NB4 (cell line): ENCODE data around the gene TUBGCP2.

Source experiments
- DNase-seq: peaks from one replicate; pipeline ENCODE4 v3.0.0; 2010; ENCODE audit warnings: low read depth
- H3K4me3 ChIP-seq: one replicate; pipeline ENCODE4 v1.5.1; 2011; ENCODE audit warnings: mild to moderate bottlenecking, low read depth, low read length, moderate library complexity
- MAX ChIP-seq: IDR thresholded peaks from 2 replicates; pipeline ENCODE4 v1.6.1; 2011; ENCODE audit warnings: low read depth, low read length
- MYC ChIP-seq: IDR thresholded peaks from 2 replicates; pipeline ENCODE4 v1.6.1; 2011; ENCODE audit warnings: low read depth, low read length
- POLR2A ChIP-seq: IDR thresholded peaks from 2 replicates; pipeline ENCODE4 v1.6.1; 2011; ENCODE audit warnings: mild to moderate bottlenecking; ENCODE audit not compliant: insufficient read length; ENCODE audit errors: extremely low read depth
- TF ChIP-seq, protein P1 (sequence below): IDR thresholded peaks from one replicate; pipeline ENCODE4 v1.5.1; 2012; ENCODE audit warnings: low read depth, low read length

TUBGCP2 gene

DNA sequence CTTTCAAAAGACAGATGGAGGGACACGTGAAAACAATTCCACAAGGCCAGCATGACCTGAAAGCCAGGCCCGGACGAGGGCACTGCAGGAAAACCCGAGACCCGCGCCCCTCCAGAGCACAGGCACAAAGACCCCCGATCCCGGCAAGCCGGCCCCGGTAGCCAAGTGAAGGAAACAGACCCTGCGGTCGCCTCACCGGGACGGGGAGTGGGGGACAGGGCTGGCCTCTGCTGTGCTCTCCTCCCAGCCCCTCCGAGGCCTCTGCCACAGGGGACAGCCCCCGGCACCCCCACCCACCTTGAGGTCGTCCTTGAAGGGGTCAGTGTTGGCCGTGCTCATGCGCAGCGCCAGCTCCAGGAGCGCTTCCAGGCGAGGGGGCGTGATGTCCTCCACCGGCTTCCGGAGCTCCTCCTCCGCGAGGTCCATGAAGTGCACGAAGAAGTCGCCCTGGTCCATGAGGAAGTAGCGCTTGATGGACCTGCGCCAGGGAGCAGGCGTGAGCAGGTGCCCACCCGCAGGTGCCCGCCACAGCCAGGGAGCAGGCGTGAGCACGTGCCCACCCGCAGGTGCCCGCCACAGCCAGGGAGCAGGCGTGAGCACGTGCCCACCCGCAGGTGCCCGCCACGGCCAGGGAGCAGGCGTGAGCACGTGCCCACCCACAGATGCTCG lies 20.7 kb downstream of the TUBGCP2 start:
- TF ChIP-seq, protein P1, sequence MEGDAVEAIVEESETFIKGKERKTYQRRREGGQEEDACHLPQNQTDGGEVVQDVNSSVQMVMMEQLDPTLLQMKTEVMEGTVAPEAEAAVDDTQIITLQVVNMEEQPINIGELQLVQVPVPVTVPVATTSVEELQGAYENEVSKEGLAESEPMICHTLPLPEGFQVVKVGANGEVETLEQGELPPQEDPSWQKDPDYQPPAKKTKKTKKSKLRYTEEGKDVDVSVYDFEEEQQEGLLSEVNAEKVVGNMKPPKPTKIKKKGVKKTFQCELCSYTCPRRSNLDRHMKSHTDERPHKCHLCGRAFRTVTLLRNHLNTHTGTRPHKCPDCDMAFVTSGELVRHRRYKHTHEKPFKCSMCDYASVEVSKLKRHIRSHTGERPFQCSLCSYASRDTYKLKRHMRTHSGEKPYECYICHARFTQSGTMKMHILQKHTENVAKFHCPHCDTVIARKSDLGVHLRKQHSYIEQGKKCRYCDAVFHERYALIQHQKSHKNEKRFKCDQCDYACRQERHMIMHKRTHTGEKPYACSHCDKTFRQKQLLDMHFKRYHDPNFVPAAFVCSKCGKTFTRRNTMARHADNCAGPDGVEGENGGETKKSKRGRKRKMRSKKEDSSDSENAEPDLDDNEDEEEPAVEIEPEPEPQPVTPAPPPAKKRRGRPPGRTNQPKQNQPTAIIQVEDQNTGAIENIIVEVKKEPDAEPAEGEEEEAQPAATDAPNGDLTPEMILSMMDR, result no peak
- no peak for TF ChIP-seq MAX
- no peak for TF ChIP-seq MYC
- no peak for TF ChIP-seq POLR2A
- H3K4me3 ChIP-seq, result no peak overlapping the region
- no peak for DNase-seq

DNA sequence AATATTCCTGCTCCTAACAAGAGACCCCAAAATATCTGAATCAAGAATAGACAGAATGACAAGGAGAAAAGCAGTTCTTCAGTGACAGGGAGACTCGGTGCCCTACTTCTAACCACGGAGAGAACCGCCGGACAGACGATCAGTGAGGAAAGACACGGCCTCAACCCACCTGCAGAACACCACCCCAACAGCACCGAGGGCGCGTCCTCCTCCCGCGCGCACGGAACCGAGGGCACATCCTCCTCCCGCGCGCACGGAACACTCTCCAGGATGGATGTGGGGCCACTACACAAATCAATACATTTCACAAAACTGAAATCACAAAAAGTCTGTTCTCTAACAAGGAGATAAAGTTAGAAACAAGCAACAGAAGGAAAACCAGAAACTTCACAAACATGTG lies 22.3 kb downstream of the TUBGCP2 start:
- no peak for DNase-seq
- TF ChIP-seq, protein P1, result no peak
- no peak for TF ChIP-seq POLR2A
- no peak for TF ChIP-seq MAX
- TF ChIP-seq MYC, result no peak
- no peak overlapping the region for H3K4me3 ChIP-seq

DNA sequence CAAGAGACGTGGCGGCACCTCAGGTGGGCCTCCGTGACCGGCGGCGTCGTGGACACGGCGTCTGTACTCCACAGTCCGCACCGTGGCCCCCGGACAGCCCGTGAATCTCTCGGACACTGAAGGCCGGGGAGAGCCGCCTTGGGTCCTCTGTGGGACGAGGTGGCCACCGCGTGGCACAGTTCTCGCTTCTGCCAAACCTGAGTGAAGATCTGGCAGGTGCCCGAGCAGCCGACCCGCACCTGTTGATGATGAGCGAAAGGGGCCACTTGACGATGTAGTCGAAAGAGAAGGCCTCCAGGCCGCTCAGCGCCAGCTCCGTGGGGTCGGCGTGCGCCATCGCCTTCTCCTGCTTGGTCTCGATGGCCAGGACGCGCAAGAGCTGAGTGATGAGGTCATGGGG lies 23.5 kb downstream of the TUBGCP2 start:
- TF ChIP-seq MAX, result no peak
- TF ChIP-seq, protein P1, result no peak
- no peak for TF ChIP-seq MYC
- TF ChIP-seq POLR2A, result no peak
- no peak overlapping the region for H3K4me3 ChIP-seq
- no peak for DNase-seq

- DNase-seq, result no peak
- H3K4me3 ChIP-seq, result no peak overlapping the region
- no peak for TF ChIP-seq POLR2A
- TF ChIP-seq, protein P1, result no peak
- no peak for TF ChIP-seq MYC
Measured at GRCh38 chr10:133283931-133284330, 24.7 kb downstream of the TUBGCP2 start.

DNA sequence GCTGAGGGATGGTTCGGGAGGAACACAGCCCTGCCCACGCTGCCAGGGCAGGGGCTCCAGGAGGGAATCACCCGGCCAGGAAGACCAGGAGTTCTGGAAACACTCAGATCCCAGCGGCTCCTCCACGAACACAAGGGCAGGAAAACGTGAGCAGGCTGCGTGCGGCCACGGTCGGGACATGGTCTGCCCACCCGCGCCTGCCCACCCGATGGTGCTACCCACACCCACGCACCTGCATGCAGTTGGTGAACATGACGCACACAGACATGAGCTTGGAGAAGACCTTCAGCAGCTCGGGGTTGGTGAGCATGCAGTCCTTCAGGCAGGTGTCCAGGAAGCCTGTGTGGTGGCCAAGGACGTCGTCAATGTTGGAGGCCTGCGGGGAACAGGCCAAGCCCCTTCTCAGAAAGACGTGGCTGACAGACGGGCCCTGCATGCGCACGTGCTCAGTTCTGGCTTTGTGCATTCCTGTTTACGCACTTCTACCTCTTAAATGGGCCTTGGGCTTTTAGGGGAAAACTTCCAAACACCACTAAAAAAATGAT lies 25.8 kb downstream of the TUBGCP2 start:
- no peak for TF ChIP-seq POLR2A
- TF ChIP-seq, protein P1, result no peak
- no peak for TF ChIP-seq MYC
- TF ChIP-seq MAX, result no peak

More for the DNA sequence above, 25.8 kb downstream of the TUBGCP2 start:
- no peak for DNase-seq
- H3K4me3 ChIP-seq, result no peak overlapping the region
